Keratinocyte (primary cell): ENCODE results near the gene CEP20. TPM values are rescaled to one million over a fixed set of nuclear protein-coding genes. Genes with fewer than 3 reads are reported as not detected.

Experiments used
- DNase-seq: peaks from one replicate; pipeline ENCODE4 v3.0.0-alpha.2; 2011; ENCODE audit warnings: low read depth, missing footprints, low spot score
- FAIRE-seq: peaks from 2 replicates; lab custom pipeline; 2011; peaks lifted over from hg19 to GRCh38; lab: Jason Lieb, UNC
- H2AFZ ChIP-seq: 2 replicates; pipeline ENCODE4 v1.6.0; 2012; ENCODE audit warnings: low read length, control low read depth, inconsistent platforms; ENCODE audit not compliant: control insufficient read depth
- H3K27ac ChIP-seq: 2 replicates; pipeline ENCODE4 v1.5.1; 2011; ENCODE audit warnings: low read length; ENCODE audit not compliant: control insufficient read depth, insufficient read depth
- H3K27me3 ChIP-seq: 3 replicates; pipeline ENCODE4 v1.6.0; 2011; ENCODE audit warnings: low read length; ENCODE audit not compliant: control insufficient read depth, insufficient read depth; ENCODE audit errors: extremely low read depth
- H3K36me3 ChIP-seq, 2 experiments: 2 replicates in 1 of 2; 3 replicates in 1 of 2; pipeline ENCODE4 v1.5.1; 2011; ENCODE audit warnings: low read length in 2 of 2, mild to moderate bottlenecking in 1 of 2; ENCODE audit not compliant: control insufficient read depth in 2 of 2, insufficient read depth in 2 of 2; ENCODE audit errors: extremely low read depth in 1 of 2
- H3K4me1 ChIP-seq: 3 replicates; pipeline ENCODE4 v1.5.1; 2011; ENCODE audit warnings: low read length; ENCODE audit not compliant: control insufficient read depth, insufficient read depth; ENCODE audit errors: extremely low read depth
- H3K4me2 ChIP-seq: 3 replicates; pipeline ENCODE4 v1.6.0; 2011; ENCODE audit warnings: low read depth, low read length; ENCODE audit not compliant: control insufficient read depth, insufficient read depth; ENCODE audit errors: extremely low read depth
- H3K4me3 ChIP-seq, 3 experiments: fragments of 200-600 bp in 1 of 3; sonication (generic) in 1 of 3; 2 replicates in 2 of 3; 3 replicates in 1 of 3; pipeline ENCODE4 v1.5.1; 2011 to 2016; ENCODE audit warnings: low read length in 3 of 3, mild to moderate bottlenecking in 3 of 3, control low read depth in 2 of 3, inconsistent platforms in 1 of 3, low read depth in 1 of 3, mixed read lengths in 1 of 3, mixed run types in 1 of 3, moderate library complexity in 1 of 3; ENCODE audit not compliant: control insufficient read depth in 2 of 3, insufficient read depth in 2 of 3; ENCODE audit errors: extremely low read depth in 1 of 3
- H3K79me2 ChIP-seq: 2 replicates; pipeline ENCODE4 v1.6.0; 2012; ENCODE audit warnings: low read length; ENCODE audit not compliant: control insufficient read depth, insufficient read depth
- H3K9ac ChIP-seq: 3 replicates; pipeline ENCODE4 v1.6.0; 2011; ENCODE audit warnings: low read length; ENCODE audit not compliant: control insufficient read depth, insufficient read depth; ENCODE audit errors: extremely low read depth
- H3K9me1 ChIP-seq: 3 replicates; pipeline ENCODE4 v1.6.0; 2011; ENCODE audit warnings: low read length; ENCODE audit not compliant: control insufficient read depth, insufficient read depth; ENCODE audit errors: extremely low read depth
- H3K9me3 ChIP-seq: 2 replicates; pipeline ENCODE4 v1.5.1; 2012; ENCODE audit warnings: low read depth, low read length; ENCODE audit not compliant: control insufficient read depth
- H4K20me1 ChIP-seq: 3 replicates; pipeline ENCODE4 v1.6.0; 2011; ENCODE audit warnings: low read length; ENCODE audit not compliant: control insufficient read depth, insufficient read depth; ENCODE audit errors: extremely low read depth
- CTCF ChIP-seq, 3 experiments: IDR thresholded peaks in 1 of 3; conservative IDR thresholded peaks in 1 of 3; optimal IDR thresholded peaks in 1 of 3; 2 replicates in 2 of 3; 3 replicates in 1 of 3; pipeline versions ENCODE3 to v1.5.1; 2011; ENCODE audit warnings: low read length in 3 of 3, mild to moderate bottlenecking in 3 of 3, moderate library complexity in 2 of 3, control low read depth in 1 of 3, inconsistent platforms in 1 of 3; ENCODE audit not compliant: insufficient read depth in 2 of 3; ENCODE audit errors: extremely low read depth in 1 of 3
- EZH2 ChIP-seq: IDR thresholded peaks from one replicate; pipeline ENCODE4 v1.6.1; 2012; ENCODE audit warnings: inconsistent platforms, mild to moderate bottlenecking, low read length, moderate library complexity
- dilution Hi-C: fragments of 300-500 bp; cut with MboI; formaldehyde crosslinking; loops from one replicate; pipeline ENCODE4 v1.7.0; 2020; ENCODE audit warnings: low sequenced_read_pairs; ENCODE audit not compliant: extremely low pct_ligation_motif_present
- polyA plus RNA-seq, 5 experiments: library from polyadenylated mRNA; depleted of rRNA in 3 of 5; stranded (reverse) in 3 of 5; stranded (forward) in 1 of 5; unstranded in 1 of 5; fragments of >200 nt; gene quantifications; 1 replicate in 1 of 5; 2 replicates in 3 of 5; 3 replicates in 1 of 5; pipeline versions ENCODE4 v1.2.1 to v1.2.3, GENCODE V29; 2011 to 2012; ENCODE audit warnings: missing spikeins in 2 of 5, low read depth in 1 of 5, low replicate concordance in 1 of 5

The CEP20 gene
- polyA plus RNA-seq, 1 donor (not counting 4 experiments of a cell fraction or from before 2014, with no cell fraction given) = 44.1 TPM

- no peak overlapping the region for H3K27ac ChIP-seq
- DNase-seq (no peak), FAIRE-seq (no peak)
- no peaks in the 10 kb centered on the region for H3K9me1 ChIP-seq
- H3K4me3 ChIP-seq = no peak overlapping the region
- no peaks in the 10 kb centered on the region for H3K4me1 ChIP-seq
- no peak overlapping the region for H3K4me2 ChIP-seq
- no peak for TF ChIP-seq EZH2
- no peak for TF ChIP-seq CTCF (optimal IDR thresholded peaks at IDR 0.05 in 1 of 3, IDR thresholded peaks at IDR 0.05 in 1 of 3, conservative IDR thresholded peaks at IDR 0.05 in 1 of 3; ENCODE audit: extremely low read depth in 1 of 3, insufficient read depth in 2 of 3, low read length in 3 of 3)
- H4K20me1 ChIP-seq = no peaks in the 10 kb centered on the region
- no peak overlapping the region for H2AFZ ChIP-seq
- dilution Hi-C loops = no loop called here
- H3K36me3 ChIP-seq = no peaks in the 10 kb centered on the region
- no peaks in the 10 kb centered on the region for H3K27me3 ChIP-seq
- H3K9ac ChIP-seq = no peak overlapping the region
- H3K9me3 ChIP-seq = no peaks in the 10 kb centered on the region
- H3K79me2 ChIP-seq = no peaks in the 10 kb centered on the region
Measured at GRCh38 chr16:15837761-15838160, 50.6 kb downstream of the CEP20 start.

GRCh38 chr16:15836965-15837611 lies 51.3 kb downstream of the CEP20 start:
- dilution Hi-C loops = no loop called here
- Histone ChIP-seq H3K36me3 (no peaks in the 10 kb centered on the region), H2AFZ (no peak overlapping the region), H3K4me2 (no peak overlapping the region), H3K9me1 (no peaks in the 10 kb centered on the region), H3K9me3 (no peaks in the 10 kb centered on the region), H3K27ac (no peak overlapping the region), H3K79me2 (no peaks in the 10 kb centered on the region), H3K4me3 (no peak overlapping the region), H3K9ac (no peak overlapping the region), H4K20me1 (no peaks in the 10 kb centered on the region), H3K27me3 (no peaks in the 10 kb centered on the region), H3K4me1 (no peaks in the 10 kb centered on the region)
- no peak for TF ChIP-seq EZH2
- TF ChIP-seq CTCF (optimal IDR thresholded peaks at IDR 0.05 in 1 of 3, IDR thresholded peaks at IDR 0.05 in 1 of 3, conservative IDR thresholded peaks at IDR 0.05 in 1 of 3; ENCODE audit: extremely low read depth in 1 of 3, insufficient read depth in 2 of 3, low read length in 3 of 3) = no peak
- FAIRE-seq (no peak), DNase-seq (no peak)
